K562 (cell line): ENCODE results near the gene ADM5. TPM values are rescaled to one million over a fixed set of nuclear protein-coding genes. Genes with fewer than 3 reads are reported as not detected.
A peak's percentile ranks its signal among the peaks of the same experiment; 100 is the strongest.

Source experiments
- BRCA1 ChIP-seq, 2 experiments: fragments of 450-650 bp in 1 of 2; sonication (generic) in 1 of 2; formaldehyde crosslinking in 1 of 2; IDR thresholded peaks; 2 replicates each; pipeline versions ENCODE4 v1.5.0 to v1.6.1; 2017 to 2020; ENCODE audit warnings: mild to moderate bottlenecking in 1 of 2, missing genetic modification reagents in 1 of 2
- ESRRB ChIP-seq: fragments of 250-450 bp; sonication (Bioruptor Pico); IDR thresholded peaks from 2 replicates; pipeline ENCODE4 v1.5.0; 2020; ENCODE audit warnings: mild to moderate bottlenecking, moderate library complexity, borderline replicate concordance
- GATAD2A ChIP-seq: fragments of 450-650 bp; IDR thresholded peaks from 2 replicates; pipeline ENCODE4 v1.6.1; 2017
- HINFP ChIP-seq: fragments of 450-650 bp; conservative IDR thresholded peaks from 2 replicates; pipeline ENCODE4 v1.6.1; 2016; ENCODE audit warnings: missing genetic modification characterization, low read depth, mild to moderate bottlenecking, control low read depth, missing compliant biosample characterization
- PTTG1 ChIP-seq: fragments of 450-650 bp; IDR thresholded peaks from 2 replicates; pipeline ENCODE4 v1.6.1; 2016; ENCODE audit warnings: low read depth, mild to moderate bottlenecking, missing genetic modification characterization, missing compliant biosample characterization
- RBM14 ChIP-seq: fragments of 200-400 bp; formaldehyde crosslinking; IDR thresholded peaks from 2 replicates; pipeline ENCODE4 v1.6.1; 2018; ENCODE audit warnings: low read depth, mild to moderate bottlenecking, low read length, moderate library complexity, borderline replicate concordance; ENCODE audit not compliant: insufficient read depth
- SUPT5H ChIP-seq: fragments of 450-650 bp; IDR thresholded peaks from 2 replicates; pipeline ENCODE4 v1.6.1; 2016
- ZKSCAN3 ChIP-seq: fragments of 250-450 bp; sonication (Bioruptor Pico); IDR thresholded peaks from 2 replicates; pipeline ENCODE4 v1.4.0; 2020
- polyA plus RNA-seq, 8 experiments: library from polyadenylated mRNA; depleted of rRNA in 4 of 8; stranded (reverse) in 5 of 8; unstranded in 3 of 8; fragments of >200 nt; fragmentation: Nextera tagmentation in 2 of 8; fragmentation: Illumina TruSeq in 1 of 8; extraction: Ambion mirVana in 2 of 8; extraction: Trizol in 1 of 8; gene quantifications; 2 replicates each; pipeline versions ENCODE4 v1.2.1 to v1.2.3, GENCODE V29; 2011 to 2014; ENCODE audit warnings: inconsistent platforms in 1 of 8, missing spikeins in 1 of 8
- total RNA-seq, 7 experiments: library from RNA; depleted of rRNA in 6 of 7; stranded (reverse); fragments of >200 nt in 6 of 7; fragmentation: Illumina TruSeq in 2 of 7; extraction: Trizol in 2 of 7; gene quantifications; 2 replicates each; pipeline versions ENCODE4 v1.2.1 to v1.2.3, GENCODE V29; 2011 to 2021; ENCODE audit warnings: low replicate concordance in 1 of 7
- TF ChIP-seq, protein P1 (sequence below): sonication (generic); formaldehyde crosslinking; IDR thresholded peaks from 2 replicates; pipeline ENCODE4 v1.8.0; 2022; ENCODE audit warnings: mild to moderate bottlenecking, missing genetic modification reagents
- TF ChIP-seq, protein P2 (sequence below): fragments of 450-650 bp; formaldehyde crosslinking; IDR thresholded peaks from 2 replicates; pipeline ENCODE4 v1.4.0; 2022; ENCODE audit warnings: missing genetic modification characterization
- TF ChIP-seq, protein P3 (sequence below): sonication (generic); formaldehyde crosslinking; IDR thresholded peaks from 2 replicates; pipeline ENCODE4 v1.8.0; 2023; ENCODE audit warnings: mild to moderate bottlenecking, missing genetic modification reagents
- TF ChIP-seq, protein P4 (sequence below), 2 experiments: fragments of 200-800 bp in 1 of 2; sonication (Bioruptor generic) in 1 of 2; sonication (generic) in 1 of 2; formaldehyde crosslinking in 1 of 2; IDR thresholded peaks in 1 of 2; conservative IDR thresholded peaks in 1 of 2; 2 replicates each; pipeline versions ENCODE4 v1.5.0 to v1.6.1; 2016 to 2020; ENCODE audit warnings: missing compliant biosample characterization in 1 of 2, missing genetic modification characterization in 1 of 2, missing genetic modification reagents in 1 of 2

ADM5 gene
- total and polyA plus RNA-seq, 9 of the 15 experiments (the other 6 are each of a cell fraction or from before 2014, with no cell fraction given) = 0.13 to 8.4 (median 2.0) TPM; not detected in 1

- TF ChIP-seq GATAD2A = no peak
- TF ChIP-seq, protein P1, sequence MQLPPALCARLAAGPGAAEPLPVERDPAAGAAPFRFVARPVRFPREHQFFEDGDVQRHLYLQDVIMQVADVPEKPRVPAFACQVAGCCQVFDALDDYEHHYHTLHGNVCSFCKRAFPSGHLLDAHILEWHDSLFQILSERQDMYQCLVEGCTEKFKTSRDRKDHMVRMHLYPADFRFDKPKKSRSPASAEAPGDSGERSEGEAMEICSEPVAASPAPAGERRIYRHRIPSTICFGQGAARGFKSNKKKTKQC = no peak; the same call in 1 of the 2 replicates
- TF ChIP-seq PTTG1 (tag) = no peak
- TF ChIP-seq, protein P2, sequence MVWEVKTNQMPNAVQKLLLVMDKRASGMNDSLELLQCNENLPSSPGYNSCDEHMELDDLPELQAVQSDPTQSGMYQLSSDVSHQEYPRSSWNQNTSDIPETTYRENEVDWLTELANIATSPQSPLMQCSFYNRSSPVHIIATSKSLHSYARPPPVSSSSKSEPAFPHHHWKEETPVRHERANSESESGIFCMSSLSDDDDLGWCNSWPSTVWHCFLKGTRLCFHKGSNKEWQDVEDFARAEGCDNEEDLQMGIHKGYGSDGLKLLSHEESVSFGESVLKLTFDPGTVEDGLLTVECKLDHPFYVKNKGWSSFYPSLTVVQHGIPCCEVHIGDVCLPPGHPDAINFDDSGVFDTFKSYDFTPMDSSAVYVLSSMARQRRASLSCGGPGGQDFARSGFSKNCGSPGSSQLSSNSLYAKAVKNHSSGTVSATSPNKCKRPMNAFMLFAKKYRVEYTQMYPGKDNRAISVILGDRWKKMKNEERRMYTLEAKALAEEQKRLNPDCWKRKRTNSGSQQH (CRISPR knock-in tag) = no peak
- TF ChIP-seq HINFP (tag) = no peak
- TF ChIP-seq, protein P3, sequence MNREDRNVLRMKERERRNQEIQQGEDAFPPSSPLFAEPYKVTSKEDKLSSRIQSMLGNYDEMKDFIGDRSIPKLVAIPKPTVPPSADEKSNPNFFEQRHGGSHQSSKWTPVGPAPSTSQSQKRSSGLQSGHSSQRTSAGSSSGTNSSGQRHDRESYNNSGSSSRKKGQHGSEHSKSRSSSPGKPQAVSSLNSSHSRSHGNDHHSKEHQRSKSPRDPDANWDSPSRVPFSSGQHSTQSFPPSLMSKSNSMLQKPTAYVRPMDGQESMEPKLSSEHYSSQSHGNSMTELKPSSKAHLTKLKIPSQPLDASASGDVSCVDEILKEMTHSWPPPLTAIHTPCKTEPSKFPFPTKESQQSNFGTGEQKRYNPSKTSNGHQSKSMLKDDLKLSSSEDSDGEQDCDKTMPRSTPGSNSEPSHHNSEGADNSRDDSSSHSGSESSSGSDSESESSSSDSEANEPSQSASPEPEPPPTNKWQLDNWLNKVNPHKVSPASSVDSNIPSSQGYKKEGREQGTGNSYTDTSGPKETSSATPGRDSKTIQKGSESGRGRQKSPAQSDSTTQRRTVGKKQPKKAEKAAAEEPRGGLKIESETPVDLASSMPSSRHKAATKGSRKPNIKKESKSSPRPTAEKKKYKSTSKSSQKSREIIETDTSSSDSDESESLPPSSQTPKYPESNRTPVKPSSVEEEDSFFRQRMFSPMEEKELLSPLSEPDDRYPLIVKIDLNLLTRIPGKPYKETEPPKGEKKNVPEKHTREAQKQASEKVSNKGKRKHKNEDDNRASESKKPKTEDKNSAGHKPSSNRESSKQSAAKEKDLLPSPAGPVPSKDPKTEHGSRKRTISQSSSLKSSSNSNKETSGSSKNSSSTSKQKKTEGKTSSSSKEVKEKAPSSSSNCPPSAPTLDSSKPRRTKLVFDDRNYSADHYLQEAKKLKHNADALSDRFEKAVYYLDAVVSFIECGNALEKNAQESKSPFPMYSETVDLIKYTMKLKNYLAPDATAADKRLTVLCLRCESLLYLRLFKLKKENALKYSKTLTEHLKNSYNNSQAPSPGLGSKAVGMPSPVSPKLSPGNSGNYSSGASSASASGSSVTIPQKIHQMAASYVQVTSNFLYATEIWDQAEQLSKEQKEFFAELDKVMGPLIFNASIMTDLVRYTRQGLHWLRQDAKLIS (CRISPR knock-in tag) = peak; percentile 85; the same call in 1 of the 2 replicates
- TF ChIP-seq ZKSCAN3 = no peak
- TF ChIP-seq BRCA1 (IDR thresholded peaks at IDR 0.05) = no peak
- TF ChIP-seq BRCA1 (CRISPR knock-in tag; IDR thresholded peaks at IDR 0.05) = no peak
- no peak for TF ChIP-seq ESRRB (CRISPR knock-in tag)
- no peak for TF ChIP-seq RBM14
- peak; percentile 93 for TF ChIP-seq SUPT5H
- TF ChIP-seq, protein P4, sequence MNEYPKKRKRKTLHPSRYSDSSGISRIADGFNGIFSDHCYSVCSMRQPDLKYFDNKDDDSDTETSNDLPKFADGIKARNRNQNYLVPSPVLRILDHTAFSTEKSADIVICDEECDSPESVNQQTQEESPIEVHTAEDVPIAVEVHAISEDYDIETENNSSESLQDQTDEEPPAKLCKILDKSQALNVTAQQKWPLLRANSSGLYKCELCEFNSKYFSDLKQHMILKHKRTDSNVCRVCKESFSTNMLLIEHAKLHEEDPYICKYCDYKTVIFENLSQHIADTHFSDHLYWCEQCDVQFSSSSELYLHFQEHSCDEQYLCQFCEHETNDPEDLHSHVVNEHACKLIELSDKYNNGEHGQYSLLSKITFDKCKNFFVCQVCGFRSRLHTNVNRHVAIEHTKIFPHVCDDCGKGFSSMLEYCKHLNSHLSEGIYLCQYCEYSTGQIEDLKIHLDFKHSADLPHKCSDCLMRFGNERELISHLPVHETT (CRISPR knock-in tag; conservative IDR thresholded peaks at IDR 0.05 in 1 of 2, IDR thresholded peaks at IDR 0.05 in 1 of 2) = 0 out of 4 replicates have a peak, but pooled peaks of 1 of the 2 experiments have one; percentile 10
These were observed 13.1 kb upstream of the ADM5 start (continued) for GRCh38 chr19:49676136-49676783.
